GM18909 (cell line): Measurements from ENCODE around the gene PI3.

Experiments used
- ATAC-seq: cut with Tn5 transposase; IDR thresholded peaks from one replicate; pipeline ENCODE4 v1.9.1; 2021; ENCODE audit warnings: mild to moderate bottlenecking; ENCODE audit not compliant: unreplicated experiment, poor library complexity

PI3 gene

DNA sequence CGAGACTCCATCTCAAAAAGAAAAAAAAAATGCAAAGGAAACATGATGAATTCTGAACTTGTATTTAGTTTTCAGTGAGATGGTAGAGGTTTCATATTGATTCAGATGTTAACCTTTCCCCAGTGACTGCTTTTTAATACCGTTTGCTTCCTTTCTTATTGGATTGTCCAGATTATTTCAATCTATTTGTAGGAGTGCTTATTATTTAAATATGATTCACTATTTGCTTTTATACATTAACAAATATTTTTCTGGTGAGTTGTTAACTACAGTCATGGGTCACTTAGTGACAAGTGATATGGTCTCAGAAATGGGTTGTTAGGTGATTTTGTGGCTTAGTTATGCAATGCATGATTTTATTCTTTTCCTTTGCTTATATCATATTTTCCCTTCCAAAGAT is 8.4 kb downstream of the PI3 start:
- ATAC-seq: no peak

DNA sequence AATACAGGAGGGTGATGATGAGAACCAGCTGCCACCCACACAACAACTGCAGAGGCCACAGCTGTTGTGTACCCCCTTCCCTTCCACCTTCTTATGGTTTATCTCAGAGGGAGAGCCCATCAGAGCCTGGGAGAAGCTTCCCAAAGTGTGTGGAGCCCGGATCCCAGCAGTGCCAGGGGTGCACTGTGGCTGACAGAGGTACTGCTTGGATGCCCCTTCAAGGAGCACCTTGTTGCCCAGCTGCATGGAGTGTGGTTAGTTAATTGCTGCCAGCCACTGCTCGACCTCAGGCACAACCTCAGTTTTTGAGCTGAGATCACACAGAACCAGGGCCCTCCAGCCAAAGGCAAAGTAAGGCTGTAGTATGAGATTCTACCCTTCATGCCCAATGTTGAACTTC is 13.0 kb downstream of the PI3 start:
- no peak for ATAC-seq

- no peak for ATAC-seq
Measured at GRCh38 chr20:45189067-45189609, 14.4 kb downstream of the PI3 start.

DNA sequence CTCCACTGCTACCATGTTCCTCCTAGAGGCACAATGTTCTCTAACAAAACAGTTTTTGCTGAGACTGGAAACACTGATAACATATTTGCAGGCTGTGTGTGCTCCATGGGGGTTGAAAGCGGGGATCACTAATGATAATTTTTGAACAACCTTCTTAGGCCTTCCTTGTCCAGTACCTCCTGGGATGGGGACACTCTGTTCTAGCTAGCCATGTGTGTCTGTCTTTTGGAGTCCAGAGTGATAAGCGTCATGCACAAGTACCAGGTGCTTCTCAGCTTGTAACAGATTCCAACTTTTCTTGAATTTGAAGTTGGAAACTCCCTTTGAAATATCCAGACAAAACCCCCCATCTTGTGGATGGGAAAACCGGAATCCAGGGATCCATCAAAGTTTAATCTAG is 15.2 kb downstream of the PI3 start:
- ATAC-seq: no peak

DNA sequence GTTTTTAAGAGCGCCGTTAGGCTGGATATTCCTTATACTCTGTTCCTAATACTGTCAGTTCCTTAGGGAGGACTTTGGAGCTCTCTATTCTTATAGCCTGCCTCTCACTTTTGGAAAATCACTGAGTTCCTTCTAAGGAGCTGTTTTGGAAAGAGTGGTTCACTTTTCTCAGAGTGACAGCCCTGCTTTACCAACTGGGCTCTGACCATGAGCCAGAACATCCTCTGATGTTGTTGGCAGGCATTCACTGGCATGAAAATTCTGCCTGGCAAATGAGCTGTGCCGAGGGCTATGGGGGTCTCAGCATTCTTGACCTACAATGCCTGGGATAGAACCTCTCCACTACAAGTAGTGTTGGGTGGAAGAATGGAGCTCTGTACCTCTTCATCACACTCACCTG is 17.2 kb downstream of the PI3 start:
- no peak for ATAC-seq

GRCh38 chr20:45193331-45193730 is 18.6 kb downstream of the PI3 start:
- ATAC-seq: no peak

DNA sequence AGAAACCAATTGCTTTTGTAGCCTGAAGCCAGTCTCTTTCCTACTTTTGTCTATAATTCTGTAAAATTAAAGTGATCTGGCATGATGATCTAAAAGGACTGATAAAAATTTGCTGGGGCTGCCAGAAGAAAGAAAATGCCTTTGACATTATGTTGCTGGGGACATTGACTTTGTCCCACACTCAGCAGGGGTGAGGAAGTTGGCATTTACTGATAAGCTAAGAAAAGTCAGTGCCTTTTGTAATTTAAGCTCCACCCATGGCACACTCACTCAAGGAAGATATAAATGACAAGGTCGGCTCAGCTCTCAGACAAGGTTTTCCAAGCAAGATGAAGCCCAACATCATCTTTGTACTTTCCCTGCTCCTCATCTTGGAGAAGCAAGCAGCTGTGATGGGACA is 32.0 kb downstream of the PI3 start, which contains the start of gene SEMG1:
Gene SEMG1, plus strand, starts transcription at position 309 of the 400 bp plus-strand sequence. Its CDS starts 21 bp downstream, at position 330.
- no peak for ATAC-seq

- ATAC-seq: no peak
Measured at GRCh38 chr20:45209924-45210323, 35.2 kb downstream of the PI3 start.

DNA sequence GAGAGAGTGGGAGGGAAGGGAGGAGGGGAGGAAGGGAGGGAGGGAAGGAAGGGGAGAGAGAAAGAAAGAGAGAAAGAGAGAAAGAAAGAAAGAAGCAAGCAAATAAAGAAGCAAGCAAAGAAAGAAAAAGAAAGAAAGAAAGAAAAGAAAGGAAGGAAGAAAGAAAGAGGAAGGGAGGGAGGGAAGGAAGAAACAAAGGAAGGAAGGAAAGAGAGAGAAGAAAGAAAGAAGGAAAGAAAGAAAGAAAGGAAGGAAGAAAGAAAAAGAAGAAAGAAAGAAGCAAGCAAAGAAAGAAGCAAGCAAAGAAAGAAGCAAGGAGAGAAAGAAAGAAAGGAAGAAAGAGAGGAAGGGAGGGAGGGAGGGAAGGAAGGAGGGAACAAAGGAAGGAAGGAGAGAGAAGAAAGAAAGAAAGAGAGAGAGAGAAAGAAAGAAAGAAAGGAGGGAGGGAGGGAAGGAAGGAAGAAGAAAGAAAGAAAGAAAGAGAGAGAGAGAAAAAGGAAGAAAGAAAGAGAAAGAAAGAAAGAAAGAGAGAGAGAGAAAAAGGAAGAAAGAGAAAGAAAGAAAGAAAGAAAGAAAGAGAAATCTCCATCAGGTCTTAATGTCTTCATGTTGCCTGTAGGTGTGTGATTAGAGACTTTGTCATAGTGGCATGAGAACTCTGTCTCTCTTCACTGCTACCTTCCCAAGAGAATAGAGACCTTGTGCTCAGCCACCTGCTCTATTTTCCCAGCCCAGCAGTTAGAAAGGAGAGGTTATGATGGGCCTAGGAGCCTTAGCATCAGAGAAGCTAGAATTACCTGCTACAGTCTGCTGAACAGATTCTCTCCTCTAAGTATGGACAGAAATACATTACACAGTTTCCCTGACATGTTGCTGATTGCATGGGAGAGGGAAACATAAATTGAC is 37.1 kb downstream of the PI3 start:
- ATAC-seq: no peak

DNA sequence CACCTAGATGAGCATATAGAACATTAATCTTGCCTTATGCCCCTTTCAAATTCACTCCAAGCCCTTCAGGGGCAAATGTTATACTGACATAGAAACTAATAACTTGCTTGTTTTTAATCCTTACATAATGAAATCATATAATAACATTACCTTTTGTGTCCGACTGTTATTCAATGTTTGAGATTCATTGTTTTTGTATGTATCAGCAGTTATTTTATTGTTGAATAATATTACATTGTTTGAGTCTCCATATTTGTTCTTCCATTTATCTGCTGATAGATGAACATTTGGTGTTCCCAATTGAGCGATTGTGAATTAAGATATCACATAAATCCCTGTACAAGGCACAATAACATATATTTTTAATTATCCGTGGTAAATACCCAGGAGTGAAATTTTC is 38.1 kb downstream of the PI3 start:
- no peak for ATAC-seq

DNA sequence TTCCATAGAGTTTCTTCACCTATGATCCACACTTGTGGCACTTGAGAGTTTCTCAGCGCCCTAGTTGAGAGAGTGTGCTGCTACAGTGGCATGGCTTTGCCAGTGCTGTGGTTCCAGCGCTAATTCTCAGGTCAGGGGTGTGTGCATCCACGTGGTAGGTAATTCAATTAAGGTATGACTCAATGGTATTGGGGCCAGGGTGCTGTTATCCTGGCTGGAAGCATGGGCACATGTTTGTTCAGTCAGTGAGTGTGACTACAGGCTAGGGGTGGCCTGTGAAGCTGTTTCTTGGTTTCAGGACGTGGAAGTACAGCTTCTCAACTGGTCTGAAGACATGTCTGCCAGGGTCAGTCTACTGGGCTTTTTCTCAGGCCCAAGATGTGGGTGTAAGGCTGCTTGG is 43.4 kb downstream of the PI3 start:
- ATAC-seq: no peak

DNA sequence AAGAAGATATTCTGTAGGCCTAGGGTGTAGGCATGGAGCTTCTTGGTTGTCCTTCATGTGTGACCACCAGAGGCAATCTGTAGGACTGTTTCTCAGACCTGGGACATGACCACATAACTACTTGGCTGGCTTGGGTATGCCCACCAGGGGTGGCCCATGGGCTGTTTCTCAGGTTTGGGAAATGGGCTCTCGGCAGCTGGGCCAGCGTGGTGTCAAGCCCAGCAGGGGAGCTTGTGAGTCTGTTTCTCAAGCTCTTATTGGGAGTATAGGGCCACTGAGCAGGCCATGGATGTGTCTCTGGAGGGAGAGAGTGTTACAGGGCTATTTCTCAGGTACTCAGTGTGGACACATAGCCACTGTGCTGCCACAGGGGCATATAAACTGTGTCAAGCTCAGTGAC is 43.9 kb downstream of the PI3 start:
- ATAC-seq: no peak

DNA sequence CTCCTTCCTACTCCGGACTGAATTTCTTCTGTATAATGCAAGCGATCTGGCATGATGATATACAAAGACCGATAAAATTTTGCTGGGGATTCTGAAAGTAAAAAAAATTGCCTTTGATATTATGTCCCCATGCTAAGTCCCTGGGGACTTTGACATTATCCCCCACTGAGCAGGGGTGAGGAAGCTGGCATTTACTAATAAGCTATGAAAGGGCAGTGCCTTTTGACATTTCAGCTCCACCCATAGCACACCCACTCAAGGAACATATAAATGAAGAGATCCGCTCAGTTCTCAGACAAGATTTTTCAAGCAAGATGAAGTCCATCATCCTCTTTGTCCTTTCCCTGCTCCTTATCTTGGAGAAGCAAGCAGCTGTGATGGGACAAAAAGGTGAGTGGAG is 46.4 kb downstream of the PI3 start, which contains the start of gene SEMG2:
Gene SEMG2, plus strand, starts transcription at position 298 of the 400 bp plus-strand sequence. Its CDS starts 17 bp downstream, at position 315.
- ATAC-seq: no peak

DNA sequence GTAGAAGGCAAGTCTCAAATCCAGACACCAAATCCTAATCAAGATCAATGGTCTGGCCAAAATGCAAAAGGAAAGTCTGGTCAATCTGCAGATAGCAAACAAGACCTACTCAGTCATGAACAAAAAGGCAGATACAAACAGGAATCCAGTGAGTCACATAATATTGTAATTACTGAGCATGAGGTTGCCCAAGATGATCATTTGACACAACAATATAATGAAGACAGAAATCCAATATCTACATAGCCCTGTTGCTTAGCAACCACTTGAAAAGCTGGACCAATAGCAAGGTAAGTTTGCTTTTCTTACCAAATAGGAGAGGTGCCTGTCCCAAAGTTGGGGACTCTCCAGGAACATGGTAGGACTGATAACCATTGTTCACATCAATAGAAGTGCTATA is 48.4 kb downstream of the PI3 start:
- no peak for ATAC-seq
